Vein endothelial cell (primary cell): ENCODE data around the gene CYP4X1. TPM values are rescaled to one million over a fixed set of nuclear protein-coding genes. Genes with fewer than 3 reads are reported as not detected.

Experiments used
- small RNA-seq: library from RNA; depleted of rRNA; stranded (forward); fragments of <200 nt; gene quantifications from one replicate; pipeline ENCODE3, GENCODE V24; 2012
- total RNA-seq: library from RNA; depleted of rRNA; stranded (reverse); fragments of >200 nt; gene quantifications from 2 replicates; pipeline ENCODE4 v1.2.3, GENCODE V29; 2012

Gene CYP4X1, protein sequence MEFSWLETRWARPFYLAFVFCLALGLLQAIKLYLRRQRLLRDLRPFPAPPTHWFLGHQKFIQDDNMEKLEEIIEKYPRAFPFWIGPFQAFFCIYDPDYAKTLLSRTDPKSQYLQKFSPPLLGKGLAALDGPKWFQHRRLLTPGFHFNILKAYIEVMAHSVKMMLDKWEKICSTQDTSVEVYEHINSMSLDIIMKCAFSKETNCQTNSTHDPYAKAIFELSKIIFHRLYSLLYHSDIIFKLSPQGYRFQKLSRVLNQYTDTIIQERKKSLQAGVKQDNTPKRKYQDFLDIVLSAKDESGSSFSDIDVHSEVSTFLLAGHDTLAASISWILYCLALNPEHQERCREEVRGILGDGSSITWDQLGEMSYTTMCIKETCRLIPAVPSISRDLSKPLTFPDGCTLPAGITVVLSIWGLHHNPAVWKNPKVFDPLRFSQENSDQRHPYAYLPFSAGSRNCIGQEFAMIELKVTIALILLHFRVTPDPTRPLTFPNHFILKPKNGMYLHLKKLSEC
- 3.3 and 4.8 TPM in 2 replicates for total RNA-seq

DNA sequence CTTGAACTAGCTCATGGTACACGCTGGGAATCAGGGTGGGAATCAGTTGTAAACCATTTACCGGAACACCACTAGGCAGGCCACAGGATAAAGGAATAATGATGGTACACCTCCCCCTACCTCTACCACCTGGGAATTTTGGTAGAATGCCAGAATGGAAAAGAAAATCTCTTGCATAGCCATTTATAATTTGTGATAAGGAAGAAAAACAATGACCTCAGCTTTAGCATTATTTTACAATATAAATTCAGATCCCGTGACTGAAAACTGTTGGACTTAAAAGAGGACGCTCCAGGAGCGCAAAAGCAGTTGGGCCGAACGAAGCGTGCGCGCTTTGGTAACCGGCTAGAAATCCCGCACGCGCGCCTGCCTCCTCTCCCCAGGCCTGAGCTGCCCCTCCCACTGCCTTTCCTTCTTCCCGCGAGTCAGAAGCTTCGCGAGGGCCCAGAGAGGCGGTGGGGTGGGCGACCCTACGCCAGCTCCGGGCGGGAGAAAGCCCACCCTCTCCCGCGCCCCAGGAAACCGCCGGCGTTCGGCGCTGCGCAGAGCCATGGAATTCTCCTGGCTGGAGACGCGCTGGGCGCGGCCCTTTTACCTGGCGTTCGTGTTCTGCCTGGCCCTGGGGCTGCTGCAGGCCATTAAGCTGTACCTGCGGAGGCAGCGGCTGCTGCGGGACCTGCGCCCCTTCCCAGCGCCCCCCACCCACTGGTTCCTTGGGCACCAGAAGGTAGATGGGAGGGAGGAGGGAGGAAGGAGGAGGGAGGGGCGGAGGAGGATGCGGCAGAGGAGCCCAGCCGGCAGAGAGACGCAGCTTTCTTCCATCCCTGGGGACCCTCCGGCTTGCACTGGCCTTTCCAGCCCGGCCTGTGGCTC lies at the start of gene CYP4X1:
Gene CYP4X1, plus strand, starts transcription at position 402 of the 873 bp plus-strand sequence. Its CDS starts 149 bp downstream, at position 551.

DNA sequence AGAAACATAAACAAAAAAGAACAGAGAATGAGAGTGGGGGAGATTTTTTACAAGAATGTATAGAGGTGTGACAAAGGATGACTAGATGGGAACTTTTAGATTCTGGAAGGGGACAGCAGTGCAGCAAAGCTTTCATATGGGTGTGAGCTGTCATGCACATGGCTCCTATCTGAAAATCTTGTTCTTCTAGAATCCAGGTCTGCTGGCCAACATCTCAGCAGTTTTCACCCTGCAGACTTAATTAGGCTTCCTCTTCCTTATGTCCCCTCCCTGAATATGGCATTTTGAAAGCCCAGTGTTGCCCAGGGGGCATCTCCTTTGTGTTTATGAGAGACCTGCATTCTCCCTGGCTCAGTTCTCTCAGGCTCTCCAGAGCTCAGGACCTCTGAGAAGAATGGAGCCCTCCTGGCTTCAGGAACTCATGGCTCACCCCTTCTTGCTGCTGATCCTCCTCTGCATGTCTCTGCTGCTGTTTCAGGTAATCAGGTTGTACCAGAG lies 43.7 kb downstream of the CYP4X1 start, which contains the start of gene CYP4Z1:
Gene CYP4Z1, plus strand, starts transcription at position 135 of the 498 bp plus-strand sequence. Its CDS starts 260 bp downstream, at position 395.

Small RNAs within 50 kb of the gene (small RNA-seq; reads per million reads assigned to genes)
- gene CYP4A27P (not detected), gene CYP4A43P (not detected), gene CYP4A44P (not detected)

Other genes with a start within 250 kb of the CYP4X1 start
- gene CYP4B1, start 224.6 kb upstream of the CYP4X1 start, total RNA-seq: not detected in 2 replicates
- gene CYP4A11, start 82.2 kb upstream of the CYP4X1 start, total RNA-seq: not detected in 2 replicates
- not detected in 2 replicates for gene CYP4Z1, start 43.6 kb downstream of the CYP4X1 start, total RNA-seq
- gene CYP4A22, start 113.8 kb downstream of the CYP4X1 start, total RNA-seq: not detected in 2 replicates
- 0.65 TPM in 1 of 2 replicates, not detected in the other for gene PDZK1IP1, start 166.4 kb downstream of the CYP4X1 start, total RNA-seq
- 45.1 and 48.3 TPM in 2 replicates for gene TAL1, start 208.6 kb downstream of the CYP4X1 start, total RNA-seq